Skeletal muscle tissue (tissue), 4 donors: ENCODE data around the gene CDKAL1. TPM values are rescaled to one million over a fixed set of nuclear protein-coding genes. Genes with fewer than 3 reads are reported as not detected.

ENCODE experiments used
- H3K27ac ChIP-seq: one replicate; pipeline ENCODE4 v1.7.0; 2013; ENCODE audit warnings: mild to moderate bottlenecking, low read depth, low read length, inconsistent platforms
- H3K27me3 ChIP-seq, 3 donors: one replicate each; pipeline ENCODE4 v1.7.0; 2013; ENCODE audit warnings: low read length in 3 of 3; ENCODE audit not compliant: control insufficient read depth in 3 of 3, insufficient read depth in 3 of 3
- H3K36me3 ChIP-seq, 3 donors: one replicate each; pipeline ENCODE4 v1.7.0; 2013; ENCODE audit warnings: low read length in 3 of 3; ENCODE audit not compliant: control insufficient read depth in 3 of 3, insufficient read depth in 3 of 3
- H3K4me1 ChIP-seq, 3 donors: one replicate each; pipeline ENCODE4 v1.7.0; 2013; ENCODE audit warnings: low read length in 3 of 3, mild to moderate bottlenecking in 3 of 3; ENCODE audit not compliant: control insufficient read depth in 3 of 3, insufficient read depth in 3 of 3
- H3K4me3 ChIP-seq, 3 donors: one replicate each; pipeline ENCODE4 v1.7.0; 2013; ENCODE audit warnings: low read length in 3 of 3
- H3K9ac ChIP-seq, 3 donors: one replicate each; pipeline ENCODE4 v1.7.0; 2013; ENCODE audit warnings: low read length in 3 of 3, mild to moderate bottlenecking in 3 of 3, moderate library complexity in 2 of 3, low read depth in 1 of 3
- H3K9me3 ChIP-seq, 3 donors: one replicate each; pipeline ENCODE4 v1.7.0; 2013; ENCODE audit warnings: low read length in 3 of 3; ENCODE audit not compliant: control insufficient read depth in 3 of 3
- total RNA-seq: library from RNA; depleted of rRNA; stranded (reverse); fragments of >200 nt; gene quantifications from one replicate; pipeline ENCODE4 v1.2.3, GENCODE V29; 2014
- donor health status: Osteomylitis.

CDKAL1 gene
- total RNA-seq, 1 donor from 2014 or later = 42.8 TPM

DNA sequence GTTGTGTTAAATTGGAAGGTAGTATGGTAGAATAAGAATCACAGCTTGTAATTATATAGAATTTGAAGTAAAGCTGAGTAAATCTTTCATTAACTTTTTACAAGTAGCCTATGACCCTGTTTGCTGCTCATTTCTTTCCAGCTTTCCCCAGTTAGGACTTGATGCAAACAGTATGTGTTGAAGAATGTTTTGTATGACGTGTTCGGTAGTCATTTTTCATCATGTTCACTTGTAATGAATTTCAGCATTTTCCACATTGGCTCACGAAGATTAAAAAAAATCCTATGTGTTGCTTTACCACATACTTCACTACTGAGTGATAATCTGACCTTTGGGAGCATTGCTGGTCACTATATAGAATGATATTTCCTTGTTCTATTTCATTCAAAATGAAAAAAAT, 162.4 kb downstream of the CDKAL1 start:
- Histone ChIP-seq H3K9ac (no peak overlapping the region), H3K27ac (no peak overlapping the region), H3K36me3 (no peaks in the 10 kb centered on the region), H3K27me3 (no peaks in the 10 kb centered on the region), H3K9me3 (no peaks in the 10 kb centered on the region), H3K4me1 (no peaks in the 10 kb centered on the region), H3K4me3 (no peak overlapping the region)

GRCh38 chr6:20698675-20699074, 164.4 kb downstream of the CDKAL1 start:
- Histone ChIP-seq H3K27ac (no peak overlapping the region), H3K9me3 (no peaks in the 10 kb centered on the region)

DNA sequence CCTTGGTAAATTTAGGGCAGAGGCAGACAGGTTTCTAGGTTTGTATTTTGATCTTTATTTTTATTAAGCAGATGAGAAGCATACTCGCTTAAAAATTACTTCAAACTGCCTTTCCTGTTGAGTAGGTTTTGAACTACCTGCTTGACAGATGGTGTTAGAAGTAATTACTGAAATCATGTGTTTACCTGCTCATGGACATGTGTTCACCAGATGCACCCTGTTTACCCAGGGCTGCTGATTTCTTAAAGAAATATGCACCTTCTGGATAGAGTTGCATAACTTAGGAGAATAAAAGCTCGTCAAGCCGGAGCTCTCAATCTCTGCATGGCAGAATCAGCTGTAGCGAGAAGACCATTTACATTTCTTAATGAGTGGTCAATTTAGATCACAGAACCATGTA, 165.1 kb downstream of the CDKAL1 start:
- Histone ChIP-seq H3K4me1 (no peaks in the 10 kb centered on the region), H3K9ac (no peak overlapping the region), H3K27ac (no peak overlapping the region), H3K4me3 (no peak overlapping the region), H3K36me3 (no peaks in the 10 kb centered on the region), H3K9me3 (no peaks in the 10 kb centered on the region), H3K27me3 (no peaks in the 10 kb centered on the region)

More at GRCh38 chr6:20698675-20699074, 164.4 kb downstream of the CDKAL1 start:
- no peaks in the 10 kb centered on the region for H3K4me1 ChIP-seq
- no peak overlapping the region for H3K4me3 ChIP-seq
- H3K27me3 ChIP-seq = no peaks in the 10 kb centered on the region
- no peak overlapping the region for H3K9ac ChIP-seq
- no peaks in the 10 kb centered on the region for H3K36me3 ChIP-seq

DNA sequence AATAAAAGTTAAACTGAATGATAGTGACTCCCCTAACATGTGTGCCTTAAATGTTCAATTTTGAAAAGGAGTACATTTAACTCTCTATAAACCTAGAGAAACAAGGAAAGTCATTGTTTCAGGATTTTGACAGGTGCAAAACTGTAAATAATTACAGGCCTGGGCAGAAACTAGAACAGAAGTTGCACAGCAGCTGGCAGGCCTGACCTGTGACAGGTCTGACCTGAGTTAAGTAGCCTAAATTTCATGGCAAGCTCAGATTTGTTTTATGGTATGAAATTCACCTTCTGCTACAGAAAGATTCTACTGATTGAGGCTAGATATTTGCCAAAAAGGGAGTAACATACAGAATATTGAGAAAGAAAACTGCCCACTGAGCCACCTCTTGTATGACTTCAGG, 166.1 kb downstream of the CDKAL1 start:
- no peaks in the 10 kb centered on the region for H3K27me3 ChIP-seq
- no peaks in the 10 kb centered on the region for H3K4me1 ChIP-seq
- no peak overlapping the region for H3K4me3 ChIP-seq
- H3K27ac ChIP-seq = no peak overlapping the region
- H3K9me3 ChIP-seq = no peaks in the 10 kb centered on the region
- H3K9ac ChIP-seq = no peak overlapping the region
- H3K36me3 ChIP-seq = no peaks in the 10 kb centered on the region

GRCh38 chr6:20702366-20702765, 168.1 kb downstream of the CDKAL1 start:
- H3K27ac ChIP-seq = no peak overlapping the region
- H3K9me3 ChIP-seq = no peaks in the 10 kb centered on the region
- H3K27me3 ChIP-seq = no peaks in the 10 kb centered on the region
- H3K4me3 ChIP-seq = no peak overlapping the region
- no peak overlapping the region for H3K9ac ChIP-seq
- H3K36me3 ChIP-seq = no peaks in the 10 kb centered on the region
- H3K4me1 ChIP-seq = no peaks in the 10 kb centered on the region

DNA sequence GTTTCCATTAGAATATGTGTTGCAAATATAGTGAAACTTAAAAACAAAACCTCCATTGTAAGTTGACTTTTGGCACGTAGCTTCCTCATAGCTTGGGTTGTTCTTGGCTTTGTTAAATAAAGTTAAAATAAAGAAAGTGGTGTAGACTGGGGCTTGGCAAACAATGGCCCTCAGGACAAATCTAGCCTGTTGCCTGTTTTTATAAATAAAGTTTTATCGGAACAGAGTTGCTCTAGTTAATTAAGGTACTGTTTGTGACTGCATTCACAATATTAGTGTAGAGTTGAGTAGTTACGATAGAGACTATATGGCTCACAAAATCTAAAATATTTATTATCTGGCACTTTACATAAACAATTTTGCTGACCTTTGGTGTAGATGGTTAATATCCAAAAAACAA, 168.8 kb downstream of the CDKAL1 start:
- H3K27me3 ChIP-seq = no peaks in the 10 kb centered on the region
- H3K27ac ChIP-seq = no peak overlapping the region
- H3K4me1 ChIP-seq = no peaks in the 10 kb centered on the region
- H3K9me3 ChIP-seq = no peaks in the 10 kb centered on the region
- H3K4me3 ChIP-seq = no peak overlapping the region
- H3K9ac ChIP-seq = no peak overlapping the region
- H3K36me3 ChIP-seq = no peaks in the 10 kb centered on the region

GRCh38 chr6:20704325-20705025, 170.2 kb downstream of the CDKAL1 start:
- no peaks in the 10 kb centered on the region for H3K9me3 ChIP-seq
- H3K36me3 ChIP-seq = no peaks in the 10 kb centered on the region
- no peak overlapping the region for H3K9ac ChIP-seq
- no peak overlapping the region for H3K27ac ChIP-seq
- peaks cover 0 to 3% (median 0%) of the 10 kb centered on the region in 3 donors for H3K4me1 ChIP-seq
- no peaks in the 10 kb centered on the region for H3K27me3 ChIP-seq
- H3K4me3 ChIP-seq = no peak overlapping the region

DNA sequence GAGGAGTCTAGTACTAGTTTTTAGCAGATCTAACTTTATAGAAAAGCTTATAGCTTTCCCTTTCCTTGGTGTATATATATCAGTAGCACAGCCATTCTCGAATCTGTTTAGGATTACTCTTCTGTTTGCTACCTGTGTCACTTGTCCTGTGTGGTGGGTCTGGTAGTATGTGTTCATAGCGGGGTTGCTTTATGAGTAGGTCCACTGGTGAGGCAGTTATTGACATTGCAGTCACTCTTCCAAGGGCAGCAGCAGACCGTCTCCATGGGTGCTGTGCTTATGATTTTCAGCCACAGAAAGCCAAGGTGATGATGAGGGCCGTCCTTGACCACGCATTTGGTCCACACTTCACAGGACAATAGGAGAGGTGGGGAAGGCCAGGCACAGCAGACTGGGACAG, 171.5 kb downstream of the CDKAL1 start:
- H3K9me3 ChIP-seq = no peaks in the 10 kb centered on the region
- no peaks in the 10 kb centered on the region for H3K36me3 ChIP-seq
- no peak overlapping the region for H3K27ac ChIP-seq
- H3K27me3 ChIP-seq = no peaks in the 10 kb centered on the region
- no peak overlapping the region for H3K4me3 ChIP-seq
- H3K9ac ChIP-seq = no peak overlapping the region
- H3K4me1 ChIP-seq = peaks cover 0 to 4% (median 0%) of the 10 kb centered on the region in 3 donors

- Histone ChIP-seq H3K27ac (no peak overlapping the region), H3K9ac (no peak overlapping the region), H3K4me3 (no peak overlapping the region), H3K36me3 (no peaks in the 10 kb centered on the region), H3K4me1 (peaks cover 0 to 4% (median 0%) of the 10 kb centered on the region in 3 donors), H3K27me3 (no peaks in the 10 kb centered on the region), H3K9me3 (no peaks in the 10 kb centered on the region)
Observed at GRCh38 chr6:20706238-20706938, 172.1 kb downstream of the CDKAL1 start.

- H3K4me3 ChIP-seq = no peak overlapping the region
- H3K36me3 ChIP-seq = no peaks in the 10 kb centered on the region
- H3K9ac ChIP-seq = no peak overlapping the region
- no peaks in the 10 kb centered on the region for H3K9me3 ChIP-seq
- H3K27ac ChIP-seq = no peak overlapping the region
- H3K27me3 ChIP-seq = no peaks in the 10 kb centered on the region
- peaks cover 0 to 4% (median 0%) of the 10 kb centered on the region in 3 donors for H3K4me1 ChIP-seq
Observed at GRCh38 chr6:20706939-20707485, 172.8 kb downstream of the CDKAL1 start.
